HG02642 (cell line): ENCODE results near the gene ATXN7L2.

Source experiments
- ATAC-seq: cut with Tn5 transposase; IDR thresholded peaks from one replicate; pipeline ENCODE4 v1.9.1; 2021; ENCODE audit warnings: mild to moderate bottlenecking; ENCODE audit not compliant: unreplicated experiment, poor library complexity

The ATXN7L2 gene

GRCh38 chr1:109521002-109521951 lies 37.6 kb downstream of the ATXN7L2 start:
- no peak for ATAC-seq

GRCh38 chr1:109522026-109522425 lies 38.3 kb downstream of the ATXN7L2 start:
- ATAC-seq = no peak

- ATAC-seq = no peak
Measured at GRCh38 chr1:109523706-109524105, 40.0 kb downstream of the ATXN7L2 start.

GRCh38 chr1:109527098-109527811 lies 43.5 kb downstream of the ATXN7L2 start:
- peak; percentile 61 for ATAC-seq

GRCh38 chr1:109527846-109528695 lies 44.4 kb downstream of the ATXN7L2 start:
- no peak for ATAC-seq

DNA sequence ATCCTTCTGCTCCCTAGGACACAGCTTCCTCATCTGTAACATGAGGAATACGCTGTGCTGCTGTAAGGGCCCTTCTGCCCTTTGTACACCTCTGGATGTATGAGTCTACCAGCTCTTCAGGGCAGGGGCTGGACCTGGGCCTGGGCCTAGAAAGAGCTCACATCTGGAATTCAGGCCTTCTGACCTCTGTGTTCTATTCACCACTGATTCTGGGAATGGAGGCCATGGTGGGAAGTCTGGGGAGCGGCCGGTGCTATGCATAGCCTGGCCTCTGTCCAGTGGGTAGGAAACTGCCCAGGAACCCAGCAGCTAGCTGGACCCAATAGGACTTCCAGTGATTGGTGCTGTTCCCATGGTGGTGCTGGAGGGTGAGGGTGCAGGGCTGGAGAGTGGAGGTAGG lies 45.0 kb downstream of the ATXN7L2 start:
- no peak for ATAC-seq

GRCh38 chr1:109529881-109530456 lies 46.3 kb downstream of the ATXN7L2 start:
- no peak for ATAC-seq

DNA sequence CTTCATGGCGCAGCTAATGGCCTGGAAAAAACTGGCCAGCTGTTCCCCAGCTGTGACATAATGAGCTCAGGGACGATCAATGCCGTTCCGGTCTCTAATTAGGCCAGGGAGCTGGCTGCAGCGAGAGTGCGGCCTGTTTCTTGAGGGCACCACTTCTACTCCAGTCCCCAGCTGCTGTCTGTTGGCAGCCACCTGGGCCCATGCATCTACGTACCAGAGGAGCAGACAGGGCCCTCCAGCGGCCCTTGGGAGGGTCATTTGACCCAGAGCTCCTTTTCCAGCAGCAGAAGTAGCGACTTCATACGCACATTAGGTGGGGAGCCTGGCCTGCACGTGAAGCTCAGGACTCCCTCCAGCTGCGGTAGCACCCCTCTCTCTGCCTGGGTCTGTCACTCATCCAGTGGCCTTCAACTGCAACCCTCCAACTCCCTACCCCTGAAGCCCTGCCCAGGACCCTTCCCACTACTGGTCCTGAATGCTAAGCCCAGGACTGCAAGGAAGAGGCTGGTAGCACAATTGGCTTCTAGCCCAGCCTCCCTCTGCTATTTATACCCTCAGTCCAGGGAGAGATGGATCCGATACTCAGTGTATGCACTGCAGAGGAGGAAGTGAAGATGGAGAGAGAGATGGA lies 46.9 kb downstream of the ATXN7L2 start:
- ATAC-seq = no peak

- ATAC-seq = no peak
Measured at GRCh38 chr1:109531380-109531779, 47.7 kb downstream of the ATXN7L2 start.

DNA sequence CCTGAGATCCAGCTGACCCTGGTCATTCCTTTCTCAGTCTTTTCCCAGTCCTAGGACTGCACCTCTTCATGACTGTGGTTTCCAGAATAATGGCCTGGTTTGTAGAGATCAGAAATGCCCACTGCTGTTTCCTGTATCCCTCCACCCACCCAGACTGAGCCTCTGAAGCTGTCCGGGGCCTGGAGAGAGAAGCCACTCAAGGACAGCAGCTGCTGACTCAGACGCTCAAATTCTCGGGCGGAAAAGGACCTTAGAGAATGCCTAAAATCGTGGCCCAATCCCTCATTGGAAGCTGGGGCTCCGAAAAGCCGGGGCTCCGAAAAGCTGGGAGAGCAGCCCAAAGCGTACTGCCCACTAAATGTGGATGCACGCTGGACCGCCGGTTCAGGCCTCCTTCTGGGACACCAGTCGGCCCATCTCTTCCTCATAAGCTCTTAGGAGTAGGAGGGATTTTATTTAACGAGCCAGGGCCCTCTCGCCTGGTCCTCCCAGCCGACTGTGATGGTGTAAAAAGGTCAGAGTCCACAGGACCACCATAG lies 48.2 kb downstream of the ATXN7L2 start:
- no peak for ATAC-seq

- peak; percentile 70 for ATAC-seq
Measured at GRCh38 chr1:109532365-109533136, 48.8 kb downstream of the ATXN7L2 start.

DNA sequence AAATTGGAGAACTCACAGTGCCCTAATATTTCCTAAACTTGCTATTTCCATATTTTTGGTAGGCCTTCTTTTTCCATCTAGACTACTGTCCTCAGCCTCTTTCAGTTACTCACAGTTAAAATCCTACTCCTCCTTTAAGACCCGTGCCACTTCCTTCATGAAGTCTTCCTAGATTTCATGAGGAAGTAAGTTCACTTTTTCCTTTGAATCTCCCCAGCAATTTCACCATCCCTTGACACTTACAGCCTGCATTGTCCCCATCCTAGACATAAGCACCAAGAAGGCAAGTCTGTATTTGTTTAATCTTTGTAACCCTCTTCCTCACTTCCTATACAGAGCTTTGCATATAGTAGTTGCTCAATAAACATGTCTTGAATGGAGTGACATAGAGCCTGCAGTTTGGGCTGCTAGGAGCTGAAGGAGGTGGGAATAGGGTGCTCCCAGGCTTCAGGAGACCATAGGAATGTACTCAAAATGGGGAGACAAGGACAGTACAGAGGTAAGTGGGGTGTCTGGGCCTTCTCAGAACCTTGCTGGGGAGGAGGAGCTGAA lies 50.7 kb downstream of the ATXN7L2 start:
- ATAC-seq = no peak

- ATAC-seq = no peak
Measured at GRCh38 chr1:109535481-109535880, 51.8 kb downstream of the ATXN7L2 start.

DNA sequence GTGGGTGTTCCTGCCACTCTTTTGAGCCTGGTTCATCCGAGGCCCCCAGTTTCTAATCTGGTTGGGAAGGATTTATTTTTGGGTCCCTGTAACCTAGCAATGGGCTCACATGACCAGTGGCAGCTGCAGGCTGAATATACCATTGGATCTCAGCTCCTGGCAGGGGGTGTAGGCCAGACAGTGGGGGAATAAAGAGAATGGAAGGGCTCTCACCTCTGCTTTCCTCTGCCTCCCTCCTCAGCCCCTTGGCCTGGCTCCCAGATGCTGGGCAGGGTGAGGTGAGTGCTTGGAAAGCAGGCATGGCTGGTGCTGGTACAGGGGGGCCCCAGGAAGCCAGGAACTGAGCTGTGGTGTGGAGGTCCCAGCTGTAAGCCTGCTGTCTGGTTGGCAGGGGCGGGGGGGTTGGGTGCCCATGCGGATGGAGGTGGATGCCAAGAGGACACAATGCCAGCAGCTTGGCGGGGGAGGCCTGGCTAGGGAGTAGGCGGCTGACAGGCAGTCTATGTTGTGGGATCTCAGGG lies 52.3 kb downstream of the ATXN7L2 start:
- ATAC-seq = no peak

DNA sequence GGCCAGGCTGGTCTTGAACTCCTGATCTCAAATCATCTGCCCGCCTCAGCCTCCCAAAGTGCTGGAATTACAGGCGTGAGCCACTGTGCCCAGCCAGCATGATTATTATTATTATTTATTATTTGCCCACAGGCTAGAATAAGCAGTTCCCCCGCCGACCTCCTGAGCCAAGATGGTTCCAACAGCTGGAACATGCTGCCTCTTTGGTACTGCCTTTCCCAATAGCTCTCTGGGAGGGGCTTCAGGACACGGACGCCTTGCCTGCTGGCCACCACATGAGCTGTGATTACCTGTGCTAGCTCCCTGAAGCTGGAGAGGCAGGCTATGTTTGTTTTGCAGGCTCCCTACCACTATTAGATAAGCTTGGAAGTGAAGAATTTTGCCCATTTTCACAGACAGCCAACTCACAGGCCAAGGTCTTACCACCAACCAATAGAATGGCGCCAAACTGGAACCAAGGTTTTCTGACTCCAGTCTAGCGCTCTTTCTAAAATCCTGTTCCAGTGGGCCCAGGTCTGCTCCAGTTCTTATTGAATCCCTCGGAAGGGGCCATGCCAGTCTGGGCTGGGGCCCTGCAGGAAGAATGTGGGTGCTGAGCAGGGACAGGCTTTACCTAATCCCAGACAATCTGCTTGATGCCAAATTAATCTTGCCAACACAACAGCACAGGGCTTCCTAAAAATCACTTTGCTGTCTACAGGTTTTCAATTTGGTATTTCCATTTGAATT lies 53.9 kb downstream of the ATXN7L2 start:
- ATAC-seq = no peak

DNA sequence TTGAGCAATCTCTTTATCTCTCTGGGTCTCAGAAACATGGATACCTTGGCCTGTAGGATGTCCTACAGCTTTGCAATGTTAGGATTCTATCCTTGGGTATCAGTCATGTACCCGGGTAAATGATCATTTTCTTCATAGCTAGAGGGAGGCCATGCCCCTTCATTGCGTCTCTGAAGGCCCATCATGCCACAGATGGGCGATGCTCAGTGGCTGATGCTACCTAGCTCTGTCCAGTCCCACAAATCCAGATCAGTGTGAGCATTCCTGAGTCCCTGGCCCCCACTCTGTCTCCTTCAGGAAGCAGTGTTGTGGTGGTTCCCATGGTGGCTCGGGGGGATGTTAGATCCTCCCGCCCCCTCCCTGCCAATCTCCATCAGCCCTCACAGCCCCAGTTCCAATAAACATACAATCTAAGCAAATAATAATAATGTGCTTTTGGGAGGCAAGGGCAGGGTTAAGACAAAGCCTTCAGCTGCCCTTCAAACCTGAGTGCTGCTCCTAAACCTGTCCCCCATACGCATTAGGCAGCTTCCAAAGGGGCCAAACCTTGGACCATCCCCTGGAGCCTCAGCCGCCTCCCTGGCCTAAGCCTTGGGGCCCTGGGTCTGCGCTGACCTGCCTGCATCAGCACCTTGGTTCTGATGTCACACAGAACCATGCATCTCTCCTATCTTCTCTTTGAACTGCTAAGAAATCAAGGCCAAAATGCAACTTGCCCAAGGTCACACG lies 55.3 kb downstream of the ATXN7L2 start:
- ATAC-seq = no peak

- no peak for ATAC-seq
Measured at GRCh38 chr1:109539676-109540075, 56.0 kb downstream of the ATXN7L2 start, which contains the start of gene GPR61. TSS of gene GPR61 (plus strand) at chr1:109539872. CDS start at chr1:109543023, 3,151 bp downstream.
